ENCODE data around the gene PLEKHH3. TPM values are rescaled to one million over a fixed set of nuclear protein-coding genes. Genes with fewer than 3 reads are reported as not detected.

The PLEKHH3 gene

GRCh38 chr17:42617956-42618431, 58.8 kb downstream of the PLEKHH3 start:
- Histone ChIP-seq H3K9ac (ENCODE audit: low read depth, low read length) (no peak overlapping the region), H3K4me3 (ENCODE audit: low read length) (no peak overlapping the region), H3K4me2 (ENCODE audit: low read length) (no peak overlapping the region), H3K27me3 (ENCODE audit: control insufficient read depth, insufficient read depth, low read length) (no peaks in the 10 kb centered on the region), H3K4me1 (ENCODE audit: control insufficient read depth, insufficient read depth, low read length) (peaks cover 6% of the 10 kb centered on the region), H3K36me3 (ENCODE audit: insufficient read depth, low read length) (peaks cover 27% of the 10 kb centered on the region), H3K9me3 (replicated peaks; ENCODE audit: low read length) (no peaks in the 10 kb centered on the region)

Small RNA genes within 50 kb of the gene (small RNA-seq; reads per million reads assigned to genes)
- not detected for gene MIR6780A
